RWPE1 (cell line): ENCODE data around the gene SYNE2.

Experiments
- CTCF ChIA-PET: fragments of 350-600 bp; sonication (Branson Sonifier 250); formaldehyde crosslinking; extraction: SDS; loops from one replicate; lab custom pipeline; 2021; lab: Yijun Ruan, JAX
- POLR2A ChIA-PET: fragments of 400-600 bp; formaldehyde crosslinking; extraction: SDS; loops from one replicate; lab custom pipeline; 2020; ENCODE audit warnings: antibody characterized with exemption; ENCODE audit not compliant: low non-redundant PET; lab: Yijun Ruan, JAX
- DNase-seq: peaks from one replicate; pipeline ENCODE4 v3.0.0; 2012; ENCODE audit warnings: low spot score
- H3K27ac ChIP-seq: fragments of 450-650 bp; 2 replicates; pipeline ENCODE4 v1.5.1; 2017
- CTCF ChIP-seq: fragments of 450-650 bp; conservative IDR thresholded peaks from 2 replicates; pipeline ENCODE4 v1.5.1; 2017; ENCODE audit warnings: low read depth, mild to moderate bottlenecking

SYNE2 gene

GRCh38 chr14:63951021-63951420 lies 98.2 kb downstream of the SYNE2 start:
- TF ChIP-seq CTCF = no peak
- POLR2A ChIA-PET = no interaction called here
- H3K27ac ChIP-seq = no peak overlapping the region
- DNase-seq = no peak
- CTCF ChIA-PET = no interaction called here

- no peak for TF ChIP-seq CTCF
- DNase-seq = no peak
- ChIA-PET CTCF (no interaction called here), POLR2A (no interaction called here)
- H3K27ac ChIP-seq = no peak overlapping the region
Measured at GRCh38 chr14:63951429-63951828, 98.6 kb downstream of the SYNE2 start.

GRCh38 chr14:63952053-63952932 lies 99.5 kb downstream of the SYNE2 start:
- no peak for TF ChIP-seq CTCF
- DNase-seq = no peak
- ChIA-PET CTCF (interaction anchor here (0.6 kb wide), 1 partner anchor 366 kb away, joined by 3 read pairs; no protein-coding TSS in a partner anchor), POLR2A (no interaction called here)
- no peak overlapping the region for H3K27ac ChIP-seq

GRCh38 chr14:63952933-63953437 lies 100.2 kb downstream of the SYNE2 start:
- no peak for TF ChIP-seq CTCF
- CTCF ChIA-PET = interaction anchor here (0.6 kb wide), 1 partner anchor 365 kb away, joined by 3 read pairs; no protein-coding TSS in a partner anchor
- H3K27ac ChIP-seq = no peak overlapping the region
- DNase-seq = no peak
- POLR2A ChIA-PET = no interaction called here

- CTCF ChIA-PET = no interaction called here
- DNase-seq = no peak
- POLR2A ChIA-PET = no interaction called here
- no peak overlapping the region for H3K27ac ChIP-seq
- TF ChIP-seq CTCF = no peak
Measured at GRCh38 chr14:63956326-63956725, 103.5 kb downstream of the SYNE2 start.

- ChIA-PET CTCF (no interaction called here), POLR2A (no interaction called here)
- no peak for DNase-seq
- TF ChIP-seq CTCF = no peak
- H3K27ac ChIP-seq = no peak overlapping the region
Measured at GRCh38 chr14:63960926-63961567, 108.2 kb downstream of the SYNE2 start.
